GM12878 (cell line): ENCODE results near the gene TNS4.

ENCODE experiments used
- CTCF ChIP-seq, 3 experiments: IDR thresholded peaks in 2 of 3; conservative IDR thresholded peaks in 1 of 3; 2 replicates each; pipeline ENCODE4 v1.5.1; 2011; ENCODE audit warnings: low read depth in 3 of 3, low read length in 3 of 3, mild to moderate bottlenecking in 3 of 3, control low read depth in 2 of 3, moderate library complexity in 2 of 3, inconsistent platforms in 1 of 3, mixed read lengths in 1 of 3; ENCODE audit not compliant: control insufficient read depth in 2 of 3, insufficient read depth in 1 of 3; ENCODE audit errors: extremely low read depth in 1 of 3
- EZH2 ChIP-seq: IDR thresholded peaks from 2 replicates; pipeline ENCODE4 v1.6.1; 2012; ENCODE audit warnings: low read depth, mild to moderate bottlenecking, control low read depth, inconsistent platforms, low read length, borderline replicate concordance; ENCODE audit not compliant: control insufficient read depth
- NFYB ChIP-seq: IDR thresholded peaks from 2 replicates; pipeline ENCODE4 v1.6.1; 2011; ENCODE audit warnings: low read depth, mild to moderate bottlenecking, low read length, improper control_type of control experiment, moderate library complexity; ENCODE audit not compliant: insufficient read depth
- NRF1 ChIP-seq: conservative IDR thresholded peaks from 2 replicates; pipeline ENCODE4 v1.6.1; 2011; ENCODE audit warnings: mild to moderate bottlenecking, low read depth, low read length, improper control_type of control experiment
- POLR2A ChIP-seq: IDR thresholded peaks from 2 replicates; pipeline ENCODE4 v1.6.1; 2011; ENCODE audit warnings: low read depth, mild to moderate bottlenecking, low read length
- POU2F2 ChIP-seq: IDR thresholded peaks from 3 replicates; pipeline ENCODE4 v1.6.1; 2011; ENCODE audit warnings: low read depth, mild to moderate bottlenecking, low read length, borderline replicate concordance
- RAD21 ChIP-seq: IDR thresholded peaks from 2 replicates; pipeline ENCODE4 v1.6.1; 2011; ENCODE audit warnings: mild to moderate bottlenecking, low read depth, low read length, moderate library complexity; ENCODE audit not compliant: insufficient read depth
- USF2 ChIP-seq: IDR thresholded peaks from 2 replicates; pipeline ENCODE4 v1.6.1; 2011; ENCODE audit warnings: low read depth, low read length, improper control_type of control experiment, borderline replicate concordance

DNA sequence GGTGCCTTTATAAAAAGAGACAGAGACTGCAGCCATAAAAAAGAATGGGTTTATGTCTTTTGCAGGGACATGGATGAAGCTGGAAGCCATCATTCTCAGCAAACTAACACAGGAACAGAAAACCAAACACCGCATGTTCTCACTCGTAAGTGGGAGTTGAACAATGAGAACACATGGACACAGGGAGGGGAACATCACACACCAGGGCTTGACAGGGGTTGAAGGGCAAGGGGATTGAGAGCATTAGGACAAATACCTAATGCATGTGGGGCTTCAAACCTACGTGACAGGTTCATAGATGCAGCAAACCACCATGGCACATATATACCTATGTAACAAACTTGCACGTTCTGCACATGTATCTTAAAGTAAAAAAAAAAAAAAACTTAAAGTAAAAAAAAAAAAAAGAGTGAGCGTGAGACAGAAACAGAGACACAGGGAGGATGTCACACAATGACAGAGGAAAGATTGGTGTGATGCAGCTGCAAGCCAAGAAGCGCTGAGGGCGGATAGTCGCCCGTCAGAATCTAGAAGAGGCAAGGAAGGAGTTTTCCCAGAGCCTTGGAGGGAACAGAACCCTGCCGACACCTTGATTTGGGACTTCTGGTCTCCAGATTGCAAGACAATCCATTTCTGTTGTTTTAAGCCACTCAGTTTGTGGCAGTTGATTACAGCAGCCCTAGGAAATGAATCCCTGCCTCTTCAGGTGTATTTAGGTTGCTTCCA lies 27.4 kb upstream of the TNS4 start:
- TF ChIP-seq POU2F2 (no peak), RAD21 (no peak), NRF1 (no peak), EZH2 (no peak), CTCF (IDR thresholded peaks at IDR 0.05 in 2 of 3, conservative IDR thresholded peaks at IDR 0.05 in 1 of 3; ENCODE audit: control insufficient read depth in 2 of 3, extremely low read depth in 1 of 3, insufficient read depth in 1 of 3, low read depth in 3 of 3, low read length in 3 of 3) (no peak), USF2 (no peak), NFYB (no peak), POLR2A (no peak)
